Neural crest cell (in vitro differentiated cells): ENCODE results near the gene CAMKK2. TPM values are rescaled to one million over a fixed set of nuclear protein-coding genes. Genes with fewer than 3 reads are reported as not detected.
A peak's percentile ranks its signal among the peaks of the same experiment; 100 is the strongest.

ENCODE experiments used
- DNase-seq: peaks from one replicate; pipeline ENCODE4 v3.0.0; 2021; ENCODE audit warnings: low read depth, mixed read lengths, low spot score
- H3K27ac Mint-ChIP-seq: one replicate; pipeline ENCODE4 v1.8.0; 2021; ENCODE audit warnings: mild to moderate bottlenecking, mixed read lengths; ENCODE audit not compliant: unreplicated experiment
- H3K27me3 Mint-ChIP-seq: 2 replicates; pipeline ENCODE4 v1.8.0; 2021; ENCODE audit warnings: low read depth, mild to moderate bottlenecking, mixed read lengths
- H3K36me3 Mint-ChIP-seq: 2 replicates; pipeline ENCODE4 v1.8.0; 2021; ENCODE audit warnings: low read depth, mild to moderate bottlenecking, mixed read lengths
- H3K4me1 Mint-ChIP-seq: 2 replicates; pipeline ENCODE4 v1.8.0; 2021; ENCODE audit warnings: mixed read lengths
- H3K4me3 Mint-ChIP-seq: one replicate; pipeline ENCODE4 v1.8.0; 2021; ENCODE audit warnings: mild to moderate bottlenecking, mixed read lengths
- H3K9me3 Mint-ChIP-seq: 2 replicates; pipeline ENCODE4 v1.8.0; 2021; ENCODE audit warnings: mixed read lengths
- CTCF ChIP-seq: fragments of 200-600 bp; sonication (generic); conservative IDR thresholded peaks from 2 replicates; pipeline ENCODE4 v1.5.0; 2021; ENCODE audit warnings: antibody characterized with exemption, mild to moderate bottlenecking
- total RNA-seq: library from RNA; stranded (reverse); gene quantifications from 2 replicates; pipeline ENCODE4 v1.2.1, GENCODE V29; 2021

The CAMKK2 gene
- total RNA-seq, 1 donor from 2014 or later: 43.1 TPM

GRCh38 chr12:121290410-121290809 is 6.1 kb downstream of the CAMKK2 start:
- H3K4me3 Mint-ChIP-seq: no peak overlapping the region
- no peaks in the 10 kb centered on the region for H3K27me3 Mint-ChIP-seq
- no peaks in the 10 kb centered on the region for H3K9me3 Mint-ChIP-seq
- H3K36me3 Mint-ChIP-seq: peaks cover 4% of the 10 kb centered on the region
- H3K27ac Mint-ChIP-seq: no peak overlapping the region
- peaks cover 4% of the 10 kb centered on the region for H3K4me1 Mint-ChIP-seq
- no peak for TF ChIP-seq CTCF
- no peak for DNase-seq

- H3K4me3 Mint-ChIP-seq: no peak overlapping the region
- no peaks in the 10 kb centered on the region for H3K4me1 Mint-ChIP-seq
- no peak for DNase-seq
- TF ChIP-seq CTCF: no peak
- no peak overlapping the region for H3K27ac Mint-ChIP-seq
- no peaks in the 10 kb centered on the region for H3K27me3 Mint-ChIP-seq
- H3K9me3 Mint-ChIP-seq: no peaks in the 10 kb centered on the region
- H3K36me3 Mint-ChIP-seq: peaks cover 4% of the 10 kb centered on the region
Measured at GRCh38 chr12:121289962-121290361, 6.5 kb downstream of the CAMKK2 start.

- no peak overlapping the region for H3K4me3 Mint-ChIP-seq
- no peaks in the 10 kb centered on the region for H3K4me1 Mint-ChIP-seq
- H3K27me3 Mint-ChIP-seq: no peaks in the 10 kb centered on the region
- H3K27ac Mint-ChIP-seq: no peak overlapping the region
- no peak for TF ChIP-seq CTCF
- H3K9me3 Mint-ChIP-seq: no peaks in the 10 kb centered on the region
- H3K36me3 Mint-ChIP-seq: peaks cover 4% of the 10 kb centered on the region
- no peak for DNase-seq
Measured at GRCh38 chr12:121288986-121289385, 7.5 kb downstream of the CAMKK2 start.

- Mint-ChIP-seq H3K4me1 (no peaks in the 10 kb centered on the region), H3K27ac (peak overlapping the region; percentile 75), H3K36me3 (peaks cover 4% of the 10 kb centered on the region), H3K9me3 (no peaks in the 10 kb centered on the region), H3K4me3 (no peak overlapping the region), H3K27me3 (no peaks in the 10 kb centered on the region)
- DNase-seq: no peak
- TF ChIP-seq CTCF: no peak
Measured at GRCh38 chr12:121288158-121288845, 8.2 kb downstream of the CAMKK2 start.

GRCh38 chr12:121287267-121287954 is 9.1 kb downstream of the CAMKK2 start:
- no peaks in the 10 kb centered on the region for H3K4me1 Mint-ChIP-seq
- no peaks in the 10 kb centered on the region for H3K27me3 Mint-ChIP-seq
- H3K9me3 Mint-ChIP-seq: no peaks in the 10 kb centered on the region
- no peak overlapping the region for H3K4me3 Mint-ChIP-seq
- H3K27ac Mint-ChIP-seq: no peak overlapping the region
- no peak for DNase-seq
- TF ChIP-seq CTCF: no peak
- peaks cover 4% of the 10 kb centered on the region for H3K36me3 Mint-ChIP-seq
